HFFc6 (cell line): Measurements from ENCODE around the gene LYPD6. TPM values are rescaled to one million over a fixed set of nuclear protein-coding genes. Genes with fewer than 3 reads are reported as not detected.

Experiments
- DNase-seq: peaks from one replicate; pipeline ENCODE4 v3.0.0-alpha.2; 2018
- H3K27ac Mint-ChIP-seq: 2 replicates; pipeline ENCODE4 v1.8.0; 2020; ENCODE audit warnings: mild to moderate bottlenecking, mixed read lengths
- H3K27me3 Mint-ChIP-seq: 2 replicates; pipeline ENCODE4 v1.8.0; 2021; ENCODE audit warnings: mild to moderate bottlenecking, moderate library complexity, mixed read lengths; ENCODE audit not compliant: insufficient read depth
- H3K36me3 Mint-ChIP-seq: 2 replicates; pipeline ENCODE4 v1.8.0; 2021; ENCODE audit warnings: low read depth, mixed read lengths
- H3K4me1 Mint-ChIP-seq: 2 replicates; pipeline ENCODE4 v1.8.0; 2020; ENCODE audit warnings: low read depth, mixed read lengths
- H3K4me3 Mint-ChIP-seq: 2 replicates; pipeline ENCODE4 v1.8.0; 2020; ENCODE audit warnings: mild to moderate bottlenecking, moderate library complexity, mixed read lengths
- H3K9me3 Mint-ChIP-seq: 2 replicates; pipeline ENCODE4 v1.8.0; 2020; ENCODE audit warnings: mild to moderate bottlenecking, mixed read lengths
- total RNA-seq, 6 experiments: library from RNA; stranded (reverse); fragmentation: NEBNext Ultra II Directional; extraction: Animal tissue kit (Norgen Biotek cat#: 25700); gene quantifications; 2 replicates in 1 of 6; 3 replicates in 5 of 6; pipeline ENCODE4 v1.2.3, GENCODE V29; 2021
- TF ChIP-seq, protein P1 (sequence below): fragments of 200-600 bp; sonication (generic); IDR thresholded peaks from 2 replicates; pipeline ENCODE4 v1.5.0; 2021; ENCODE audit warnings: antibody characterized with exemption, mild to moderate bottlenecking

The LYPD6 gene
- total RNA-seq, 6 experiments from 2014 or later, result 16.7 to 29.4 (median 22.4) TPM

DNA sequence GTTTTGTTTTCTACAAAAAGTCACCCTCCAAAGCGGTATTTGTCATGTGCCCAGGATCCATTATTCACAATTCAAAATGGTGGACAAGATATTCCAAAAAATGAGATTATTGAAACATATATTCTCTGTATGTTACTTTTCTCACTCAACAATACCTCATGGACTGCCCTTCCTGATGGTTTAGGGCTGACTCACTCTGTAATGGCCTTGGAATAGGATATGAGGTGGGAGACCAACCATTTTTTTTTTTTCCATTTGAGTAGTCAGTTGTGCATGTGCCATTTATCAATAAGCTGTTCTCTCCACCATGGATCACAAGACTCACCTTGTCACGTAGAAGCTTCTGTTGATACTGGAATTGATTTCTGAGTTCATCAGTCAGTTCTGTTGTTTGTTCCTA lies 64.5 kb downstream of the LYPD6 start:
- H3K9me3 Mint-ChIP-seq, result no peaks in the 10 kb centered on the region
- TF ChIP-seq, protein P1, sequence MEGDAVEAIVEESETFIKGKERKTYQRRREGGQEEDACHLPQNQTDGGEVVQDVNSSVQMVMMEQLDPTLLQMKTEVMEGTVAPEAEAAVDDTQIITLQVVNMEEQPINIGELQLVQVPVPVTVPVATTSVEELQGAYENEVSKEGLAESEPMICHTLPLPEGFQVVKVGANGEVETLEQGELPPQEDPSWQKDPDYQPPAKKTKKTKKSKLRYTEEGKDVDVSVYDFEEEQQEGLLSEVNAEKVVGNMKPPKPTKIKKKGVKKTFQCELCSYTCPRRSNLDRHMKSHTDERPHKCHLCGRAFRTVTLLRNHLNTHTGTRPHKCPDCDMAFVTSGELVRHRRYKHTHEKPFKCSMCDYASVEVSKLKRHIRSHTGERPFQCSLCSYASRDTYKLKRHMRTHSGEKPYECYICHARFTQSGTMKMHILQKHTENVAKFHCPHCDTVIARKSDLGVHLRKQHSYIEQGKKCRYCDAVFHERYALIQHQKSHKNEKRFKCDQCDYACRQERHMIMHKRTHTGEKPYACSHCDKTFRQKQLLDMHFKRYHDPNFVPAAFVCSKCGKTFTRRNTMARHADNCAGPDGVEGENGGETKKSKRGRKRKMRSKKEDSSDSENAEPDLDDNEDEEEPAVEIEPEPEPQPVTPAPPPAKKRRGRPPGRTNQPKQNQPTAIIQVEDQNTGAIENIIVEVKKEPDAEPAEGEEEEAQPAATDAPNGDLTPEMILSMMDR, result no peak
- H3K36me3 Mint-ChIP-seq, result peaks cover 22% of the 10 kb centered on the region; the same call in 1 of the 2 replicates
- H3K27me3 Mint-ChIP-seq, result peaks cover 3% of the 10 kb centered on the region; the same call in 1 of the 2 replicates
- H3K27ac Mint-ChIP-seq, result peak overlapping the region; percentile 9; the same call in 1 of the 2 replicates
- H3K4me1 Mint-ChIP-seq, result peaks cover 61% of the 10 kb centered on the region
- DNase-seq, result no peak
- H3K4me3 Mint-ChIP-seq, result no peak overlapping the region

DNA sequence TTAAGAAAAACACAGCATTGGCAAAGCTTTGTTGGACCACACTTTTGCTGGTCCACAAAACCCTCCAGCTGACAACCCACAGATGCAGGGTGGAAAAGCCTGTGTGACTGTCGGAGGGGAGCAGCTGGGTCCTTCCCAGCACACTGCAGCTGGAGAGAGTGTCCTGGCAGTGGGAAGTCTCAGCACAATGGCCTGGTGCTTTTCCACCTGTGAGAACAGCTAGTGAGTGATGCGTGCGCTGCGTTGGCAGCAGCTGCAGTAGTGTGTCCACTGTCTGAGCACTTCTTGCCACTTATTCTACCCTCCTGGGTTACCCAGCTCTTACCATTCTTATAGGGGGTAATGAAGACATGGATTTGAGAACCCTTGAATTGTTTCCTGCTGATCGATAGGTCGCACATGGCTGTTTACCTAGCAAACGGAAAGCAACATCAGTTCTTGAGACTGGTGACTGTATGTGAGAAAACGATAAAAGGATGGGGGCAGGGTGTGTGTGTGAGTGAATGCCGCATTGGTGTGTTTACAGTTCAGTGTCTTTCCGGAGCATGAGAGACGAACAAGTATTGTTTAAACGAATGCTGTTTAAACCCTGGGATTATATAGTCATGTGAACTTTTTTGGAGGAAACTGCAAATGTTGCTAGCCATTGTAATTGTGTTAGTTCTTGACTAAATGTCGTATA lies 69.7 kb downstream of the LYPD6 start:
- H3K27me3 Mint-ChIP-seq, result peaks cover 4% of the 10 kb centered on the region; the same call in 1 of the 2 replicates
- H3K36me3 Mint-ChIP-seq, result peaks cover 28% of the 10 kb centered on the region
- H3K4me3 Mint-ChIP-seq, result peak overlapping the region; percentile 42
- peaks cover 18% of the 10 kb centered on the region for H3K9me3 Mint-ChIP-seq
- peaks cover 41% of the 10 kb centered on the region for H3K4me1 Mint-ChIP-seq
- peak overlapping the region; percentile 11; the same call in 1 of the 2 replicates for H3K27ac Mint-ChIP-seq
- TF ChIP-seq, protein P1, result no peak
- DNase-seq, result no peak

DNA sequence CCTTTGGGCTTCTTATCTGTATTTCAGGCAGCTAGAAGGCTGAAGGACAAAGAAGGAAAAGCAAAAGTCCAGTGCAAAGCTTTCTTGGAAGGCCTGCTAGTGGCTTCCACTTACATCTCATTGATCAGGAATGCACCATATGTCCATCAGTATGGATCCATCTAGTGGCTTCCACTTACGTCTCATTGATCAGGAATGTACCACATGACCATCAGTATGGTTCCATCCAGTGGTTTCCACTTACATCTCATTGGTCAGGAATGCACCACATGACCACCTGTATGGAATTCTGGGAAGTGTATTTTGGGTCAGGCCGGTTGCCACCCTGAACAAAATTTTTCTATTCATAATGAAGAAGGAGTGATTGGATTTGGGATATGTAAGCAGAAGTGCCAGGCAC lies 70.6 kb downstream of the LYPD6 start:
- TF ChIP-seq, protein P1, result no peak

DNA sequence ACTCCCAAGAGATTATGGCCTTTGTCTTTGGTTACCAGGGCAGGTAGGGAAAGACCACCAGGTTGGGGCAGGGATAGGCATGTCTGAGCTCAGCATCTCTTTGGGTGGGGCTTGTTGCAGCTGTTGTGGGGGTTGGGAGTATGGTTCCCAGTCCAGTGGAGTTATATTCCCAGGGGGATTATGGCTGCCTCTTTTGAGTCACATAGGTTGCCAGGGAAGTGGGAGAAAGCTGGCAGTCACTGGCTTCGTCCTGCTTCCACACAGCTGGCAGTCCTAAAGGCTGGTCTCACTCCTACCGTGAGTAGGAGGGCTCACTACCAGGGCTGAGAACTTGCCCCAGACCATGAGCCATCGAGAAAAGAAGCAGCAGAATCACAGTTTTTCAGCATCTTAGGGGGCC lies 79.1 kb downstream of the LYPD6 start:
- peaks cover 23% of the 10 kb centered on the region for H3K36me3 Mint-ChIP-seq
- peaks cover 56% of the 10 kb centered on the region for H3K4me1 Mint-ChIP-seq
- no peak for DNase-seq
- no peak overlapping the region for H3K4me3 Mint-ChIP-seq
- peaks cover 8% of the 10 kb centered on the region; the same call in 1 of the 2 replicates for H3K9me3 Mint-ChIP-seq
- TF ChIP-seq, protein P1, result no peak
- peak overlapping the region; percentile 84 for H3K27ac Mint-ChIP-seq
- H3K27me3 Mint-ChIP-seq, result peaks cover 2% of the 10 kb centered on the region

More for the DNA sequence above, 70.6 kb downstream of the LYPD6 start:
- DNase-seq, result no peak
- H3K36me3 Mint-ChIP-seq, result peaks cover 28% of the 10 kb centered on the region
- H3K4me3 Mint-ChIP-seq, result peak overlapping the region; percentile 61; the same call in 1 of the 2 replicates
- peaks cover 36% of the 10 kb centered on the region for H3K4me1 Mint-ChIP-seq
- peaks cover 18% of the 10 kb centered on the region for H3K9me3 Mint-ChIP-seq
- H3K27ac Mint-ChIP-seq, result peak overlapping the region; percentile 61
- H3K27me3 Mint-ChIP-seq, result peaks cover 4% of the 10 kb centered on the region; the same call in 1 of the 2 replicates

DNA sequence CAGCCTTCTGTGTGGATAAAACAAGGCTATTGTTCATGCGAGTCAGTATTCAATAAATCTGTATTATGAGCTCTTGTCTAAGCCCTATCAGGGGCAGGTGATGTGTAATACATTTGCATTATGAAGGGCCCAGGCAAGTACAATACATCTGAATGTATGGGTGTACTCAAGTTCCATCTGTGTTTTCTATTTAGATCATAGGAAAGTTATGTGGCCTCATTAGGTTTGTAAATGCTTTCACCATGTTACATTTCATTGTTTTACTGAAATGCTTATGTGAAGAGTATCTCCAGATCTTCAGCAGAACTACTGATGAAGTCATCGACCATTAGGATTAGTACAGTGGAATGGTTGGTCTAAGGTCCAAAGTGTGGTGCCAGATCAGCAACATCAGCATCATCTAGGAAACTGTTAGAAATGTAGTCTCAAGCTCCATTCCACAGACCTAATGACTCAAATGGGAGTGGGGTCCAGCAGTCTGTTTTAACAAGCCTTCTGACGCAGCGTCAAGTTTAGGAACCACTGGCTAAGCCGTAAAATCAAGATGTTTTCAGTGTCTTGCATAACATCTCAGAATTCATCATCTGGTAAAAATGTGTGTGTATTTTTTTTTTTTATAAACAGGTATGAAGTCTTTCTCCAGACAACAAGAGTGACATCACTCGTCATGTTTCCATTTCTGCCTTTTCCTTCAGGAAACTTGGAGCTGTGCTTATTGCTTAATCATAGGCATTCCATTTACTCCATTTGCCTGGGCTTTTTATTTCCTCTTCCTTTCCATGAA lies 80.5 kb downstream of the LYPD6 start:
- Mint-ChIP-seq H3K27ac (peak overlapping the region; percentile 84), H3K4me1 (peaks cover 67% of the 10 kb centered on the region), H3K27me3 (peaks cover 2% of the 10 kb centered on the region), H3K36me3 (peaks cover 31% of the 10 kb centered on the region), H3K4me3 (peak overlapping the region; percentile 41; the same call in 1 of the 2 replicates), H3K9me3 (peaks cover 8% of the 10 kb centered on the region; the same call in 1 of the 2 replicates)
- DNase-seq, result peak; percentile 97
- TF ChIP-seq, protein P1, result no peak
